Suprapubic skin (tissue), 4 donors: ENCODE results near the gene ELP1. TPM values are rescaled to one million over a fixed set of nuclear protein-coding genes. Genes with fewer than 3 reads are reported as not detected.
"Not testable (repeated sequence)": the region's sequence is repeated elsewhere in the genome, so short reads cannot be mapped to it uniquely, and the experiment has no call there.

Experiments used
- DNase-seq, 2 donors: peaks; one replicate each; pipeline ENCODE4 v3.0.0-alpha.2; 2019; ENCODE audit warnings: low spot score in 2 of 2
- H3K27ac ChIP-seq: fragments of 200-600 bp; sonication (generic); one replicate; pipeline ENCODE4 v1.5.1; 2019
- H3K27me3 ChIP-seq: fragments of 200-600 bp; sonication (generic); one replicate; pipeline ENCODE4 v1.5.1; 2019
- H3K36me3 ChIP-seq: fragments of 200-600 bp; sonication (generic); one replicate; pipeline ENCODE4 v1.5.1; 2019
- H3K4me1 ChIP-seq: fragments of 200-600 bp; sonication (generic); one replicate; pipeline ENCODE4 v1.5.1; 2019
- H3K4me3 ChIP-seq: fragments of 200-600 bp; sonication (generic); one replicate; pipeline ENCODE4 v1.5.1; 2019; ENCODE audit warnings: mild to moderate bottlenecking
- H3K9me3 ChIP-seq: fragments of 200-600 bp; sonication (generic); one replicate; pipeline ENCODE4 v1.5.1; 2019
- EP300 ChIP-seq: sonication (generic); formaldehyde crosslinking; IDR thresholded peaks from one replicate; pipeline ENCODE4 v1.6.1; 2017; ENCODE audit warnings: antibody characterized with exemption
- POLR2A ChIP-seq, 2 donors: fragments of 450-650 bp; IDR thresholded peaks; one replicate each; pipeline ENCODE4 v1.6.1; 2017; ENCODE audit warnings: antibody characterized with exemption in 2 of 2, mild to moderate bottlenecking in 2 of 2, moderate library complexity in 2 of 2
- POLR2AphosphoS5 ChIP-seq, 3 donors: sonication (generic); formaldehyde crosslinking; IDR thresholded peaks; one replicate each; pipeline ENCODE4 v1.6.1; 2017; ENCODE audit warnings: antibody characterized with exemption in 3 of 3
- WGBS: methylation state at CpG from one replicate; pipeline ENCODE4 v1.1.5; 2018; 5-methylcytosine and 5-hydroxymethylcytosine counted together
- total RNA-seq, 4 donors: library from RNA; depleted of rRNA; stranded (reverse); fragments of >200 nt; gene quantifications; one replicate each; pipeline ENCODE4 v1.1.0, GENCODE V29; 2016
- TF ChIP-seq, protein P1 (sequence below), 2 donors: fragments of 200-600 bp in 1 of 2; fragments of 450-650 bp in 1 of 2; sonication (generic) in 1 of 2; IDR thresholded peaks; one replicate each; pipeline ENCODE4 v1.5.1; 2016 to 2019; ENCODE audit warnings: antibody characterized with exemption in 2 of 2, mild to moderate bottlenecking in 1 of 2, moderate library complexity in 1 of 2

The ELP1 gene
- total RNA-seq, 4 donors from 2014 or later = 22.2 to 34.2 (median 23.2) TPM

DNA sequence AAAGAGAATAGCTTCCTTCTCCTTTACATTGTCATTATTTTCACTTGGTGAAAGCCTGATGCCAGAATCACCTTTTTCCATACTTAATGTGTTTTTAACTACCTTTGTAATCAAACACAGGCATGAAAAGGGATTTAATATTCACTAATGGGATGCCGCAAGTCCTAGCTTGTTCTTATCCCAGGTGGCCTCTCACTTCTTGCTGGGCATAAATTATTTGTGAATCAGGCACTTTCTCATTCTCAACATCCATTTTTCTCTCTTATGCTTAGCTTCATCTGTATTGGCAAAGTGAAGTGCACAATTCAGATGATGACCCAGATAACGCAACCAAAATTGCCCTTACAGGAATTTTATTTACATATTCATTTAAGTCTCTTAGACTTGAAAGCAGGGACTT lies 89.1 kb downstream of the ELP1 start:
- Histone ChIP-seq H3K9me3 (no peaks in the 10 kb centered on the region), H3K27me3 (no peaks in the 10 kb centered on the region), H3K4me1 (peaks cover 17% of the 10 kb centered on the region), H3K36me3 (no peaks in the 10 kb centered on the region), H3K27ac (no peak overlapping the region), H3K4me3 (no peak overlapping the region)
- no peak for DNase-seq
- WGBS = 61% methylated on average over 2 of the region's 2 CpGs
- TF ChIP-seq EP300 = no peak
- TF ChIP-seq POLR2AphosphoS5 (IDR thresholded peaks at IDR 0.05) = no peak
- TF ChIP-seq, protein P1, sequence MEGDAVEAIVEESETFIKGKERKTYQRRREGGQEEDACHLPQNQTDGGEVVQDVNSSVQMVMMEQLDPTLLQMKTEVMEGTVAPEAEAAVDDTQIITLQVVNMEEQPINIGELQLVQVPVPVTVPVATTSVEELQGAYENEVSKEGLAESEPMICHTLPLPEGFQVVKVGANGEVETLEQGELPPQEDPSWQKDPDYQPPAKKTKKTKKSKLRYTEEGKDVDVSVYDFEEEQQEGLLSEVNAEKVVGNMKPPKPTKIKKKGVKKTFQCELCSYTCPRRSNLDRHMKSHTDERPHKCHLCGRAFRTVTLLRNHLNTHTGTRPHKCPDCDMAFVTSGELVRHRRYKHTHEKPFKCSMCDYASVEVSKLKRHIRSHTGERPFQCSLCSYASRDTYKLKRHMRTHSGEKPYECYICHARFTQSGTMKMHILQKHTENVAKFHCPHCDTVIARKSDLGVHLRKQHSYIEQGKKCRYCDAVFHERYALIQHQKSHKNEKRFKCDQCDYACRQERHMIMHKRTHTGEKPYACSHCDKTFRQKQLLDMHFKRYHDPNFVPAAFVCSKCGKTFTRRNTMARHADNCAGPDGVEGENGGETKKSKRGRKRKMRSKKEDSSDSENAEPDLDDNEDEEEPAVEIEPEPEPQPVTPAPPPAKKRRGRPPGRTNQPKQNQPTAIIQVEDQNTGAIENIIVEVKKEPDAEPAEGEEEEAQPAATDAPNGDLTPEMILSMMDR (IDR thresholded peaks at IDR 0.05) = no peak
- no peak for TF ChIP-seq POLR2A (IDR thresholded peaks at IDR 0.05)

- WGBS = 51% methylated on average over 2 of the region's 2 CpGs
- no peak overlapping the region for H3K27ac ChIP-seq
- H3K4me1 ChIP-seq = peaks cover 17% of the 10 kb centered on the region
- TF ChIP-seq EP300 (no peak), POLR2A (IDR thresholded peaks at IDR 0.05) (no peak), POLR2AphosphoS5 (IDR thresholded peaks at IDR 0.05) (no peak)
- TF ChIP-seq, protein P1 (IDR thresholded peaks at IDR 0.05) = no peak
- H3K4me3 ChIP-seq = no peak overlapping the region
- no peaks in the 10 kb centered on the region for H3K9me3 ChIP-seq
- DNase-seq = no peak
- H3K36me3 ChIP-seq = no peaks in the 10 kb centered on the region
- no peaks in the 10 kb centered on the region for H3K27me3 ChIP-seq
Measured at GRCh38 chr9:108844391-108844790, 89.5 kb downstream of the ELP1 start.

GRCh38 chr9:108842610-108843295 lies 91.2 kb downstream of the ELP1 start:
- Histone ChIP-seq H3K4me1 (peaks cover 17% of the 10 kb centered on the region), H3K27ac (no peak overlapping the region), H3K36me3 (no peaks in the 10 kb centered on the region), H3K4me3 (no peak overlapping the region), H3K27me3 (no peaks in the 10 kb centered on the region), H3K9me3 (no peaks in the 10 kb centered on the region)
- WGBS = 70% methylated on average over 16 of the region's 16 CpGs
- TF ChIP-seq, protein P1 (IDR thresholded peaks at IDR 0.05) = no peak
- TF ChIP-seq POLR2A (IDR thresholded peaks at IDR 0.05) = no peak
- TF ChIP-seq EP300 = no peak
- no peak for TF ChIP-seq POLR2AphosphoS5 (IDR thresholded peaks at IDR 0.05)
- no peak for DNase-seq

- H3K4me1 ChIP-seq, H3K9me3 ChIP-seq, H3K36me3 ChIP-seq, H3K27me3 ChIP-seq, H3K27ac ChIP-seq, DNase-seq, H3K4me3 ChIP-seq: not testable (repeated sequence)
- WGBS = 92% methylated on average over 5 of the region's 5 CpGs
Measured at GRCh38 chr9:108839561-108839960, 94.4 kb downstream of the ELP1 start.

DNA sequence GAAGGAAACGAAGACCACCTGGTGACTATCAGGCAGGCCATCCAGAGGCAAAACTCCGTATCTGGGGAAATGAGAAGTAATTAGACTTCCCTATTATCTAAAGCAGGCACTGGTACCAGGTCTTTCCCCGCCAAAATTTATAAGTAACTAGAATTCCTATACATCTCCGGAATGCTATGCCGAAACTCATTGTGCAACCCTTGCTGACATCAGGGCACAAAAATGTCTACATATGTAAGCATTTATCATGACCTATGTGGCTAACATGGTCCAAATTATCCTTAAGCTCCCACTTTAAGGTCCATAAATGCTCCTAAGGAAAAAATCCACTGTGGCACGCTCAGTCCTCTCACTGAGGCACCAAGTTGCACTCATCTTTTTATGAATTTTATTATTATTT lies 95.9 kb downstream of the ELP1 start:
- TF ChIP-seq, protein P1 (IDR thresholded peaks at IDR 0.05) = no peak
- no peak for TF ChIP-seq POLR2AphosphoS5 (IDR thresholded peaks at IDR 0.05)
- TF ChIP-seq POLR2A (IDR thresholded peaks at IDR 0.05) = no peak
- TF ChIP-seq EP300 = no peak
- no peaks in the 10 kb centered on the region for H3K27me3 ChIP-seq
- H3K27ac ChIP-seq = no peak overlapping the region
- DNase-seq = no peak
- H3K4me3 ChIP-seq = no peak overlapping the region
- no peaks in the 10 kb centered on the region for H3K9me3 ChIP-seq
- H3K4me1 ChIP-seq = no peaks in the 10 kb centered on the region
- no peaks in the 10 kb centered on the region for H3K36me3 ChIP-seq
- 87% methylated on average over 6 of the region's 6 CpGs for WGBS

- Histone ChIP-seq H3K27me3 (no peaks in the 10 kb centered on the region), H3K27ac (no peak overlapping the region), H3K4me1 (no peaks in the 10 kb centered on the region), H3K9me3 (no peaks in the 10 kb centered on the region), H3K4me3 (no peak overlapping the region), H3K36me3 (no peaks in the 10 kb centered on the region)
- TF ChIP-seq, protein P1 (IDR thresholded peaks at IDR 0.05) = no peak
- TF ChIP-seq EP300 = no peak
- no peak for TF ChIP-seq POLR2AphosphoS5 (IDR thresholded peaks at IDR 0.05)
- TF ChIP-seq POLR2A (IDR thresholded peaks at IDR 0.05) = no peak
- 79% methylated on average over 4 of the region's 4 CpGs for WGBS
- DNase-seq = no peak
Measured at GRCh38 chr9:108837530-108837929, 96.4 kb downstream of the ELP1 start.
